Measurements from ENCODE around the gene AQP12A. TPM values are rescaled to one million over a fixed set of nuclear protein-coding genes. Genes with fewer than 3 reads are reported as not detected.

The AQP12A gene
- total RNA-seq, 2 experiments from 2014 or later: not detected

GRCh38 chr2:240725671-240726070, 34.0 kb downstream of the AQP12A start:
- no peak for TF ChIP-seq CTCF (IDR thresholded peaks at IDR 0.05)
- Mint-ChIP-seq H3K4me1 (ENCODE audit: low read depth) (no peaks in the 10 kb centered on the region), H3K27me3 (peaks cover 5% of the 10 kb centered on the region), H3K9me3 (no peaks in the 10 kb centered on the region), H3K27ac (no peak overlapping the region), H3K4me3 (no peak overlapping the region), H3K36me3 (ENCODE audit: low read depth) (no peaks in the 10 kb centered on the region)
- ChIA-PET POLR2A (no interaction called here), CTCF (no interaction called here)
- Histone ChIP-seq H3K36me3 (ENCODE audit: insufficient read depth, low read length) (no peaks in the 10 kb centered on the region), H3K9me3 (ENCODE audit: control insufficient read depth in 1 of 2, insufficient read depth in 1 of 2, low read length in 2 of 2) (no peaks in the 10 kb centered on the region), H3K27ac (ENCODE audit: low read depth in 1 of 2, low read length in 2 of 2) (no peak overlapping the region), H3K27me3 (ENCODE audit: control insufficient read depth in 1 of 2, insufficient read depth in 2 of 2, low read length in 2 of 2) (no peaks in the 10 kb centered on the region), H3K4me1 (ENCODE audit: insufficient read depth, low read length) (no peaks in the 10 kb centered on the region), H3K4me3 (ENCODE audit: low read length) (no peak overlapping the region)
- DNase-seq (no peak), ATAC-seq (ENCODE audit: poor library complexity) (no peak)
- intact Hi-C loops (cut with DNase I, micrococcal nuclease): no loop called here

- POLR2A ChIA-PET: no interaction called here
- H3K9me3 Mint-ChIP-seq: no peaks in the 10 kb centered on the region
These were observed 35.2 kb downstream of the AQP12A start for GRCh38 chr2:240726876-240727275.

GRCh38 chr2:240727439-240727838, 35.8 kb downstream of the AQP12A start:
- no peak for TF ChIP-seq CTCF (IDR thresholded peaks at IDR 0.05)
- CTCF ChIA-PET: no interaction called here
- H3K27ac ChIP-seq (ENCODE audit: low read depth in 1 of 2, low read length in 2 of 2): no peak overlapping the region
- POLR2A ChIA-PET: no interaction called here
- no peaks in the 10 kb centered on the region for H3K4me1 ChIP-seq (ENCODE audit: insufficient read depth, low read length)
- Mint-ChIP-seq H3K27me3 (peaks cover 5% of the 10 kb centered on the region), H3K4me1 (ENCODE audit: low read depth) (no peaks in the 10 kb centered on the region), H3K9me3 (no peaks in the 10 kb centered on the region), H3K4me3 (no peak overlapping the region), H3K36me3 (ENCODE audit: low read depth) (no peaks in the 10 kb centered on the region), H3K27ac (no peak overlapping the region)
- no peak overlapping the region for H3K4me3 ChIP-seq (ENCODE audit: low read length)
- no peaks in the 10 kb centered on the region for H3K36me3 ChIP-seq (ENCODE audit: insufficient read depth, low read length)
- DNase-seq (no peak), ATAC-seq (ENCODE audit: poor library complexity) (no peak)
- H3K9me3 ChIP-seq (ENCODE audit: control insufficient read depth in 1 of 2, insufficient read depth in 1 of 2, low read length in 2 of 2): no peaks in the 10 kb centered on the region
- H3K27me3 ChIP-seq (ENCODE audit: control insufficient read depth in 1 of 2, insufficient read depth in 2 of 2, low read length in 2 of 2): no peaks in the 10 kb centered on the region
- intact Hi-C loops (cut with DNase I, micrococcal nuclease): no loop called here

More at GRCh38 chr2:240726876-240727275, 35.2 kb downstream of the AQP12A start:
- no peaks in the 10 kb centered on the region for H3K4me1 ChIP-seq (ENCODE audit: insufficient read depth, low read length)
- H3K9me3 ChIP-seq (ENCODE audit: control insufficient read depth in 1 of 2, insufficient read depth in 1 of 2, low read length in 2 of 2): no peaks in the 10 kb centered on the region
- no peak overlapping the region for H3K4me3 Mint-ChIP-seq
- no peaks in the 10 kb centered on the region for H3K36me3 Mint-ChIP-seq (ENCODE audit: low read depth)
- no peak for ATAC-seq (ENCODE audit: poor library complexity)
- H3K27ac Mint-ChIP-seq: no peak overlapping the region
- no peaks in the 10 kb centered on the region for H3K27me3 ChIP-seq (ENCODE audit: control insufficient read depth in 1 of 2, insufficient read depth in 2 of 2, low read length in 2 of 2)
- DNase-seq: no peak
- H3K4me3 ChIP-seq (ENCODE audit: low read length): no peak overlapping the region
- H3K27ac ChIP-seq (ENCODE audit: low read depth in 1 of 2, low read length in 2 of 2): no peak overlapping the region
- peaks cover 5% of the 10 kb centered on the region for H3K27me3 Mint-ChIP-seq
- H3K36me3 ChIP-seq (ENCODE audit: insufficient read depth, low read length): no peaks in the 10 kb centered on the region
- CTCF ChIA-PET: no interaction called here
- intact Hi-C loops (cut with DNase I, micrococcal nuclease): no loop called here
- no peak for TF ChIP-seq CTCF (IDR thresholded peaks at IDR 0.05)
- H3K4me1 Mint-ChIP-seq (ENCODE audit: low read depth): no peaks in the 10 kb centered on the region
